Parathyroid adenoma (tissue), 2 donors: ENCODE data around the gene FIGN.
A peak's percentile ranks its signal among the peaks of the same experiment; 100 is the strongest.

ENCODE experiments used
- H2AFZ ChIP-seq: fragments of 300-600 bp; sonication (generic); one replicate; pipeline ENCODE4 v1.7.0; 2017; ENCODE audit warnings: antibody characterized with exemption, mild to moderate bottlenecking
- H3K27ac ChIP-seq: fragments of 300-600 bp; sonication (generic); one replicate; pipeline ENCODE4 v1.7.0; 2017
- H3K27me3 ChIP-seq: fragments of 300-600 bp; sonication (generic); one replicate; pipeline ENCODE4 v1.7.0; 2017; ENCODE audit warnings: low read length; ENCODE audit not compliant: control insufficient read depth, insufficient read depth
- H3K36me3 ChIP-seq: fragments of 300-600 bp; sonication (generic); one replicate; pipeline ENCODE4 v1.7.0; 2017; ENCODE audit warnings: low read length; ENCODE audit not compliant: control insufficient read depth, insufficient read depth
- H3K4me1 ChIP-seq: fragments of 300-600 bp; sonication (generic); one replicate; pipeline ENCODE4 v1.7.0; 2017; ENCODE audit warnings: control low read depth
- H3K4me2 ChIP-seq: fragments of 300-600 bp; sonication (generic); one replicate; pipeline ENCODE4 v1.7.0; 2017; ENCODE audit warnings: low read length
- H3K4me3 ChIP-seq: fragments of 300-600 bp; sonication (generic); one replicate; pipeline ENCODE4 v1.7.0; 2017; ENCODE audit warnings: low read depth, low read length
- H3K79me2 ChIP-seq: fragments of 300-600 bp; sonication (generic); one replicate; pipeline ENCODE4 v1.7.0; 2017; ENCODE audit warnings: control low read depth
- H3K9ac ChIP-seq: fragments of 300-600 bp; sonication (generic); one replicate; pipeline ENCODE4 v1.7.0; 2017; ENCODE audit warnings: mild to moderate bottlenecking
- H3K9me3 ChIP-seq: fragments of 300-600 bp; sonication (generic); one replicate; pipeline ENCODE4 v1.7.0; 2017; ENCODE audit warnings: low read length; ENCODE audit not compliant: control insufficient read depth
- TF ChIP-seq, protein P1 (sequence below): fragments of 300-600 bp; sonication (generic); IDR thresholded peaks from one replicate; pipeline ENCODE4 v1.7.0; 2017; ENCODE audit warnings: antibody characterized with exemption, mild to moderate bottlenecking
- donor health status: primary hyperparathyroidism.

The FIGN gene

DNA sequence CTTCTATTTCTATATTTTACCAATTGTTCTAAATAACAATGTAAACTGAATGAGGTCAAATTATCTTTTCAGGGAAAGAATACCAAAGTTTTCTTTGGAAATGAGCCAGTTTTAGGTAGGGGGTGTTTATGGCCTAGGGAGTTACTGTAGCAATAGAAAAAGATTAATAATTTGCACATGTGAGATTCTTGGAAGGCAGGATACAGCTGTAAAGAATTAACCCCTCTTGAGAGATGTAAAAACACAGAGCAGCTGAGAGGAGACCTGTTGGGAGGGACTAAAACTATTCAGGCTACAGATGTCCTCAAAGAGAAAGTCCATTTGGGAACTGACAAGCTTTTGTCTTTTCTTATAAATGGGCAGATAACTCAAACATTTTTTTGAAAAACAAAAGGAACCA, 182.2 kb downstream of the FIGN start:
- H3K36me3 ChIP-seq = no peaks in the 10 kb centered on the region
- no peaks in the 10 kb centered on the region for H3K27me3 ChIP-seq
- H3K4me3 ChIP-seq = no peak overlapping the region
- no peaks in the 10 kb centered on the region for H3K9me3 ChIP-seq
- H3K79me2 ChIP-seq = no peaks in the 10 kb centered on the region
- H3K4me1 ChIP-seq = no peaks in the 10 kb centered on the region
- H2AFZ ChIP-seq = no peak overlapping the region
- no peak overlapping the region for H3K9ac ChIP-seq
- TF ChIP-seq, protein P1, sequence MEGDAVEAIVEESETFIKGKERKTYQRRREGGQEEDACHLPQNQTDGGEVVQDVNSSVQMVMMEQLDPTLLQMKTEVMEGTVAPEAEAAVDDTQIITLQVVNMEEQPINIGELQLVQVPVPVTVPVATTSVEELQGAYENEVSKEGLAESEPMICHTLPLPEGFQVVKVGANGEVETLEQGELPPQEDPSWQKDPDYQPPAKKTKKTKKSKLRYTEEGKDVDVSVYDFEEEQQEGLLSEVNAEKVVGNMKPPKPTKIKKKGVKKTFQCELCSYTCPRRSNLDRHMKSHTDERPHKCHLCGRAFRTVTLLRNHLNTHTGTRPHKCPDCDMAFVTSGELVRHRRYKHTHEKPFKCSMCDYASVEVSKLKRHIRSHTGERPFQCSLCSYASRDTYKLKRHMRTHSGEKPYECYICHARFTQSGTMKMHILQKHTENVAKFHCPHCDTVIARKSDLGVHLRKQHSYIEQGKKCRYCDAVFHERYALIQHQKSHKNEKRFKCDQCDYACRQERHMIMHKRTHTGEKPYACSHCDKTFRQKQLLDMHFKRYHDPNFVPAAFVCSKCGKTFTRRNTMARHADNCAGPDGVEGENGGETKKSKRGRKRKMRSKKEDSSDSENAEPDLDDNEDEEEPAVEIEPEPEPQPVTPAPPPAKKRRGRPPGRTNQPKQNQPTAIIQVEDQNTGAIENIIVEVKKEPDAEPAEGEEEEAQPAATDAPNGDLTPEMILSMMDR = no peak
- no peak overlapping the region for H3K4me2 ChIP-seq
- no peak overlapping the region for H3K27ac ChIP-seq

GRCh38 chr2:163552758-163553157, 183.1 kb downstream of the FIGN start:
- TF ChIP-seq, protein P1 = no peak
- no peaks in the 10 kb centered on the region for H3K27me3 ChIP-seq
- no peak overlapping the region for H3K9ac ChIP-seq
- no peaks in the 10 kb centered on the region for H3K4me1 ChIP-seq
- no peak overlapping the region for H3K27ac ChIP-seq
- H3K36me3 ChIP-seq = no peaks in the 10 kb centered on the region
- no peak overlapping the region for H3K4me3 ChIP-seq
- H3K4me2 ChIP-seq = no peak overlapping the region
- H2AFZ ChIP-seq = no peak overlapping the region
- H3K79me2 ChIP-seq = no peaks in the 10 kb centered on the region
- no peaks in the 10 kb centered on the region for H3K9me3 ChIP-seq

GRCh38 chr2:163551616-163552373, 184.0 kb downstream of the FIGN start:
- Histone ChIP-seq H2AFZ (peak overlapping the region; percentile 27), H3K9me3 (no peaks in the 10 kb centered on the region), H3K79me2 (no peaks in the 10 kb centered on the region), H3K4me1 (no peaks in the 10 kb centered on the region), H3K4me3 (no peak overlapping the region), H3K36me3 (no peaks in the 10 kb centered on the region), H3K27ac (no peak overlapping the region), H3K9ac (no peak overlapping the region), H3K4me2 (no peak overlapping the region), H3K27me3 (no peaks in the 10 kb centered on the region)
- TF ChIP-seq, protein P1 = no peak

DNA sequence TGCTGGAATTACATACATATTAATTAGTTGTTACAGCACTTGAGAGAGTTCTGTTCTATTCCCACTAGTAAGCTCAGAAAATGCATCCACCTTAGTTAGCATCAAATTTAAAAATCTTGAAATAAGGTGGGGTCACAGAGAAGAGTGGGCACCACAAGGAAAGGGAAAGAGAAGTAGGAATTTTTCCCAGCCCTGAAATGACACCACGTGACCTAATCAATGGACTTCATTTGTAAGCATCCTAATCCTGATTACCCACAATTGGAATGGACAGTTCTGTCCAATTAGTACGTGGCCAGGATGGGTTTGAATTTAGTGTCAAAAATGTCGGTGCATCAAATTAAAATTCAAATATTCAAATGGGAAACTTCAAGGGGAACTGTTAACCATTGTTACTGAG, 186.8 kb downstream of the FIGN start:
- H3K27me3 ChIP-seq = no peaks in the 10 kb centered on the region
- no peak overlapping the region for H3K4me2 ChIP-seq
- H3K36me3 ChIP-seq = no peaks in the 10 kb centered on the region
- no peaks in the 10 kb centered on the region for H3K9me3 ChIP-seq
- no peak overlapping the region for H2AFZ ChIP-seq
- no peak overlapping the region for H3K9ac ChIP-seq
- no peak overlapping the region for H3K27ac ChIP-seq
- H3K79me2 ChIP-seq = no peaks in the 10 kb centered on the region
- no peaks in the 10 kb centered on the region for H3K4me1 ChIP-seq
- TF ChIP-seq, protein P1 = no peak
- no peak overlapping the region for H3K4me3 ChIP-seq
